Limb (tissue), 2 donors: ENCODE results near the gene JADE1.

ENCODE experiments used
- DNase-seq, 2 donors: peaks; one replicate each; pipeline ENCODE4 v3.0.0-alpha.2; 2016; ENCODE audit errors: extremely low spot score in 2 of 2

JADE1 gene

DNA sequence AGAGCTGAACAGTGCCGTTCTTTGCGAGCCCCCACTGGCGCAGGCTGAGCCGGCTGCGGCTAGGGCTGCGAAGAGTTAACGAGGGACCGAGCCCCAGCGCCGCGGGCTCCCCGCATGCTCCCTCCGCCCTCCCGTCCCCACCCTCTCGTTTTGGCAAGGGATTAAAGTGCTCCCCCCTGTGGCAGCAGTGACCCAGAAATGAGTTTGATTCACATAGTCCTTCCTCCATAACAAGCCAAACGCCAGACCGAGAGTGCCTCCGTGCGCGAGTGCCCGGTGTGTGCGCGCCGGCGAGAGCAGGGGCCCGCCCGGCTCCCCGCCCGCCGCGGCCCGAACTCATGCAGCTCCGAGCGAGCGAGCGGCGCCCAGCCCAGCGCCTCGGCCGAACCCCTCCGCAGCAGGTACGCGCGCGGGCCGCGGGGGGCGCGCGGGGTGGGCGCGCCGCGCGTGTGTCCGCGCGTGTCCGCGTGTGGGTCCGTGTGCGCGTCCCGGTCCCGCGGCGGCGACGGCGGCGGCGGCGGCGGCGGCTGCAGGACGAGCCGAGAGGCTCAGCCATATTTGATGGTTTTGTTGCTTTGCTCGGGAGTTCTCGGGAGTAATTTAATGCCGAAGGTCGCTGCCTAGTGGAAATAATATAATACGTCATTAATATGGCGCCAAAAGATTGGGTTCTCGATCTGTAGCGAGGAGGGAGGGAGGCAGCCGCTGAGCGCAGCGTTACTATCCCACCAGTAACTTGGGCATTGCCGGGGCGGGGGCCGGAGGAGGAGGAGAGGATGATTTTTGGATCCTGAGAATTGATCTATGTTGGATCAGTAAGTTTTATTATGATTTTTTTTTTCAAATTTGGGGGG, at the start of gene JADE1:
JADE1 (plus strand) TSS at position 224 of the 854 bp plus-strand sequence. CDS start 22,059 bp downstream, outside the sequence.
- DNase-seq = peak; percentile 90 to 95

DNA sequence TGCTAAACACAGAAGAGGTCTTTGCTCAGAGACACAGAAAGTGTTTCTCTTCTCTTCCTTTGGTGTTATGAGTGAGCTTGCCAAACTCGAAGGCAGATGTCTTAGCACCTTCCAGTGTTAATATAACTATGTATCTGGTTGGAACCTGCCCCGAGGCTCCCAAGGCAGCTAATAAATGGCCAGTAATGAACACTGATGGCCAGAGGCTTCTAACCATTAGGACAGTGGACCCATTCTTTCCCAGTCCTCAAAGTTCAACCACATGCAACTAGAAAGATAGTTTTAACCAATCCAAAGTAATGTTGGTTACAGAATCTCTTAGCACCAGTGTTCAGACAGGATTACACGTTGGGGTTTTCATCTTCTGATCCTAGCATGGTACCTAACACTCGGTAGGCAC, 42.7 kb upstream of the JADE1 start:
- DNase-seq = no peak

DNA sequence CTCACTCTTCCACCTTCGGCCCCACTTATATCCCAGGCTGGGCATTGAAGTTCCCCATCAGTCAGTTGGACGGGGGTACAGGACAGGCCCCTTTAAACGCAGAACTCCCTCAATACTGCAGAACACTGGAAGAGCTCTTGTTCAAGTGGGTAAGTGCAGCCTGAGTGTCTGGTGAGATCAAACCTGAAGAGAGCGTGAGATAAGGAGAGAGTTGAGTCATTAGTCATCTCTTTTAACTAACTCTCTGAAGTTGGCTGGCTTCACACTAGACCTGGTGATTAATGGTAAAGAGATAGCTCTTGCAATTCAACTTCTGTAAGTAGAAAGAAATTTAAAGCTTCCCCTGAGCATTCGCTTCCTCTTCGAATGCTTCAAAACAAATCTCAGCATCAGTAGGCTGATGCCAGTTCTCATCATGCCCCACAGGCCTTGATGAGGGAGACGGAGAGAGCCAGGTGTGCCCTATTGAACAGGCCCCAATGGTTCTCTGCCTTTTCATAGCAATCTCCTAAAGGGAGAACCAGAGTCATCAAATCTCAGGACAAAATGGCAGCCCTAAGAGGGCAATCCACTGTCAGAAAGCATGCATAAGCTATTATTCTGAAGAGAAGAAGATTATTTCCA, 41.0 kb upstream of the JADE1 start:
- no peak for DNase-seq

DNA sequence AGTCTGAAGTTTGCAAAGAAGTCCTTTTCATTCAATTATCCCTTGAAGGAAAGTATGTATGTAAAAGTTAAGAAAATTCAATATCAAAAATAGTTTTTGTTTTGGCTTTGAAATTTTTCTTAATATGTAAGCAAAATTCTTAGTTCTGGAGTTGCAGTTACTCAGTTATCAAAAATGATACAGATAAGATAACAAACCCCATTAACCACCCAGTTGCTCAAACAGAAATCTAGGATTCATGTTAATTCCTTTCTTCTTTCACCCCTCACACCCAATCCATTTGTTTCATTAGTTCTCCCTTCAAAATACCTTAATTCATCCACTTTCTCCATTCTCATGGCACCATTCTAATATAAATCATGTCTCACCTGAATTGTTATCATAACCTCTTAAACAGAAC, 40.5 kb upstream of the JADE1 start:
- no peak for DNase-seq

DNA sequence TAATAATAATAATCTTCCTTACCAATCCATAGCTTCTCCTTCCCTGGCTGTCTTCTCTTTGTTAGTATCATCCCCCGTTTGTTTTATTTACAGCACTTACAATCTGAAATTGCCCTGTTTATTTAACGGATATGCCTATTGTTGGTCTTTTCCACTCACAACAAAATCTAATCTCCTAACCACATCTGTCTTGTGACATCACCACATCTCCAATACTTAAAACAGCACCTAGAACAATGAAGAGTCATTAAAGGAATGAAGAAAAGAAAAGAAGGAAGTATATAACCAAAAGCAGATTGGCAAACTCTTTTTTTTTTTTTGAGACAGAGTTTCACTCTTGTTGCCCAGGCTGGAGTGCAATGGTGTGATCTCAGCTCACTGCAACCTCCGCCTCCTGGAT, 38.7 kb upstream of the JADE1 start:
- no peak for DNase-seq

DNA sequence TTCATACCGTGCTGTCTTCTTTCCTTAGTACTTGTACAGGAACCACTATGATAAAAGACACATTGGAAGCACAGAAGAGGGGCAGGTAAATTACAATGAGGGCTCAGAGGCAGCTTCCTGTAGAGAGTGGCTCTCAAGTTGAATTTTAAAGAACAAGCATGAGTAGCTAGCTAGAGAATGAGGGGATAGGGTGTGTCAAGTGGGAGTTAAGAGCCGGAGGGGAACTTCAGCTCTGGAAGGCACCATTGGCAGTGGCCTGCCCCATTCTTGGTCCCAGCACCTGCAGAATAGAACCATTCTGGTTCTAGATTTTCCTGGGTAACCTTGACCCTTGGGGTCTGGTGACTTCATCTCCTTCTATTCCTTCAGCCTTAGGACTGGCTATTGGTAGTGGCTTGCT, 34.0 kb upstream of the JADE1 start:
- no peak for DNase-seq

DNA sequence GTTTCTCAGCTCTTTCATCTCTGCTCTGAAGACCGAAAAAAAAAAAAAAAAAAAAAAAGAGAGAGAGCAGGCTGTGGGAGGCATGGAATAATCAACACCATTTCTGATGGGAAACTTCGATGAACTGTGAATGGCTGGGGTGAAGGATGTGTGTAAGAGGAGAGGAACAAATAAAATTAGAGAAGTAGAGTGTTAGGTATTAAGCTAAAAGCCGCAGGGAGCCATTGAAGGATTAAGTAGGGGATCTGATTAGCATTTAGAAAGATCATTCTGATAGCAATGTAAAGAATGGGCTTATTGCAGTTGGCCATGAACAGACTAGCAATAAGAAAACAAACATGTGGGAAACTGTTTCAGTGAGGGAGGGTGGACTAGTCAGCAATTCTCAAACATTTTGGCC, 33.6 kb upstream of the JADE1 start:
- DNase-seq = no peak

DNA sequence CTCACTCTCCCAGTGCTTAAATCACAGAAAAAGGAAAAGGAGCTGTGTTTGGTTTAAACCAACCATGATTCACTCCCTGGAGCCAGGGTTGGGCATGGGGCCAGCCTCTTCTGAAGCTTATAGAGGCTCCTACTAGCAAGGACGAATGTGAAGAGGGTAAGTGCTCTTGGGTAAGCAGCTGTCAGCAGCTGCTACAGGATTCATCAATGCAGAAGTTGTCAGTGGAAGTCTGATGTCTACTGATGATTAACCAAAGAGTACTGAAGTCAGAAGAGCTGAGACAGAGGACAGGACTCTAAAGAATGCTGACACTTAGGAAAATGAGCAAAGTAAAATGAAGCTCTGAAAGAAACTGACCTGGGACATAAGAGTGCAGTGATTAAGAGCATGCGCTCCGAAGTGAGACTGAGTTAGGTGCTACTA, 32.7 kb upstream of the JADE1 start:
- DNase-seq = peak in 1 of 2 donors; percentile 47

DNA sequence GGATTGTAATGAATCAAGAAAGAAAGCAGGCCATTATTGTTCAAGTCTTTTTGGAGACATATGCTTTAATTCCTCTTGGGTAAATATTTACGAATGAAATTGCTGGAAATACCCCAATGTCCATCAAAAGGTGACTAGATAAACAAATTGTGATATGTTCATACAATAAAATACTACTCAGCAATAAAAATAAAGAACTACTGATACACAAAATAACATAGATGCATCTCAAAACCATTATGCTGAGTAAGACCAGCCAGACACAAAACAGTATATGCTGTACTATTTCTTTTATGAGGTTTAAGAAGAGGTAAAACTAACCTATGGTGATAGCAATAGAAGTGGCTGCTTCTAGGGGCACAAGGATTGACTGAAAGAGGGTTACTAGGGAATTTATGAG, 28.8 kb upstream of the JADE1 start:
- DNase-seq = no peak

DNA sequence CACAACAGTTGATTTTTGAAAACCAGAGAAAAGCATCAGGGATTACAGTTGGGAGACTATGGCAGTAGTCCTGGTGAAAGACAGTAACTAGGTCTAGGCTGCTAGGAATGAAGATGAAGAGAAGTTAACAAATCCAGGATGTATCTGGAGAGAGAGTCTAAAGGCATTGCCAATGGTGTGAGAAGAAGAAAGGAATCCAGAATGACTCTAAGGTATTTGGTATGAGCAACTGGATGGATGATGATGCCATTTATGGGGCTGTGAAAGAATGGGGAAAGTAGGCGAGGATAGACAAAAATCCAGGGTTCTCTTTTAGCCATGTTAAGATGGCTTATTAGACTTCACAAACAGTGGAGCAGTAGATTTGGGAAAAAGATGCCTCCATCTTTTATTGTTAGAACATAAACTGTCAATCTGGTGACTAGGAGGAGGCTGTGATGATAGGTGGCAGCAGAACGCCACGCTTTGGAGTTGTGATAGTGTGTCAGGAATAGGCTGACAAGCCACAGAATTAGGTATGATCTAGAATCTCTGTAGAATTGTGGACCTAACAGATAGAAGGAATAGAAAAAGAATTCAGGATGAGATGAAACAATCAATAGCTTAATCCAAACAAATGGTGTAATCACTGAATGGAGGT, 27.3 kb upstream of the JADE1 start:
- DNase-seq = no peak

DNA sequence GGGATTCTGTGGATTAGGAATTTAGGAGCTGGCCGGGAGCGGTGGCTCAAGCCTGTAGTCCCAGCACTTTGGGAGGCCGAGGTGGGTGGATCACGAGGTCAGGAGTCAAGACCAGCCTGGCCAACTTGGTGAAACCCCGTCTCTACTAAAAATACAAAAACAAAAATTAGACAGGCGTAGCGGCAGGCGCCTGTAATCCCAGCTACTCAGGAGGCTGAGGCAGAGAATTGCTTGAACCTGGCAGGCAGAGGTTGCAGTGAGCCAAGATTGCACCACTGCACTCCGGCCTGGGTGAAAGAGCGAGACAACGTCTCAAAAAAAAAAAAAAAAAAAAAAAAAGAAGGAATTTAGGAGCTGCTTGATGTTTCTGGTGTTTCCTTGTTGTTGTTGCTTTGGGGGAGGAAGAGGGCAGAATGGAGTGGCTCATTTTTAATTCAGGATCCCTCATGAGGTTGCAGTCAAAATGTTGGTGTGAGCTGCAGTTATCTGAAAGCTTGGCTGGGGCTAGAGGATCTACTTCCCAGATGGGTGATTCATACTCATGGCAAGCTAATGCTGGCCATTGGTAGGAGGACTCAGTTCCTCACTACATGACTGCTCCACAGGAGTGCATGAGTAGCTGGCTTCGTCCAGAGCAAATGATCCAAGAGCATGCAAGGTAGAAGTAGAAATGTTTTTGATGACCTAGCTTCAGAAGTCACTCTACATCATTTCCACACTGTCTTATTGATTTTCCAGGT, 26.5 kb upstream of the JADE1 start:
- no peak for DNase-seq

DNA sequence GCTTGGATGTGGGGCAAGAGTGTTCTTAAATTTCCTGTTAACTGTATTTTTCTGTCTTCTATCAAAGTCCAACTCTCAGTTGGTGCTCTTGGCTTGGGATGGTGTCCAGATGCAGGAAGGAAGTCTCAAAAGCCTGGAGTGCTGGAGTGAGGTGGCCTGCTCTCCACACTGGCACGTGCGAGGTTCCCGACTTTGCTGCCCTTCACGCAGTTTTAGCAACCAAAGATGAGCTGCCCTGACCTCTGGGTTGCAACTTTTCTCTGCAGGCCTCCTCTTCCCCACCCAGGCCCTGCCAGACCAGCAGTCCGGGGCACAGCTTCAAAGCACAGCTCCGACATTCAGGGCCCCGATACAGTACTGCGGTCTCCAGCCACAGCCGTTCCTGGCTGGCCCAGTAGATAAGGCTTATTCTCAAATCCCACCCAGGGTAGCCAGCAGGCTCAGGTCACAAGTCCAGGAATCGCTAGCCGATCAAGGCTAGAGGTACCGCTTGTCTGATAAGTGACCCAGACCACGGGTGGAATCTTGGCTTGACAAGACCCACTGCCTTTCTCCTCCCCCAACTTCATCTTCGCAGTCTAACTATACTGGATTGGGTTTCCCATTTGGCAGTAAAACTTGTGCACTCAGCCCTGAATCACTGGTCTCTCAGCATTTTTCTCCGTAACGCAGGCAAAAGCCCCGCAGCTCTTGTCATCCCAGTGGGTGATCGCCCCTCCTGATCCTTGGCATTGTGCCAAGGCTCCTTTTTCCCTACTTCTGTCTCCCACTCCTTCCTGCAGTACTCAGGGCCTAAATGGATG, 21.8 kb upstream of the JADE1 start:
- peak in 1 of 2 donors; percentile 49 for DNase-seq

DNA sequence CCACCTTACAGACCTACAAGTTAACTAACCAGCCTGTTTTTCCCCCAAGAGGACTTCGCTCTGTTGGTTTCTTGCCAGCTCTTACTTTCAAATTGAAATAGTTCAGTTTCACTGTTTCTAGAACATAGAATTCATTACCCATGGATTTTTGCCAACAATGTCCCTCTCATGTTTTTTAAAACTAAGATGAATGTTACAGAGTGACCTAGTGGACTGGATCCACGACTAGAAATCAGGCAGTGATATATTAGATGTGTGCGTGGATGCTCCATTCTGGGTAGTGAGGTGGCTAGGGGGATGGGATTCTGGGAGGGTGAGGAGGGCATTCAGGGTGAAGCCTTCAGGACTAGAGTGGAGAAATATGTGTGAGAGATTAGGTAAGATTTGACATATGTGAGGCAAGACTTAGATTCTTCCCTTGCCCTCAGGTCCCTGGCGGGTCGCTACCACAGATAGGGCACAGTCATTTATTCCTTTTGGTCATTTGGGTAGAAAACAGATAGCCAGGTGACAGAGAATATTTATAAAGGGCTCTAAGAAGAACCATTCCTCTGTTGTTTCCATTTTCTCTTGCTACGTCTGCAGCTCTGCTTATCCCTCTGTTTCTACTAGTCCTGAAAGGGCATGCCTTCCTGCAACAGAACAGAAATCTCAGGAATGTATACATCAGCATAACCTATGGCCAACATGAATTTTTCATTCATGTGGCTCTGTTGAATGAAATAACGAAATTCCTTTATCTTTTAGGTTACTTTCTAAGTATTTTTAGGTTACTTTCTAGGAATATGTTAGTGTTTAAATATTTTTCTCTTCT, 15.4 kb upstream of the JADE1 start:
- no peak for DNase-seq

DNA sequence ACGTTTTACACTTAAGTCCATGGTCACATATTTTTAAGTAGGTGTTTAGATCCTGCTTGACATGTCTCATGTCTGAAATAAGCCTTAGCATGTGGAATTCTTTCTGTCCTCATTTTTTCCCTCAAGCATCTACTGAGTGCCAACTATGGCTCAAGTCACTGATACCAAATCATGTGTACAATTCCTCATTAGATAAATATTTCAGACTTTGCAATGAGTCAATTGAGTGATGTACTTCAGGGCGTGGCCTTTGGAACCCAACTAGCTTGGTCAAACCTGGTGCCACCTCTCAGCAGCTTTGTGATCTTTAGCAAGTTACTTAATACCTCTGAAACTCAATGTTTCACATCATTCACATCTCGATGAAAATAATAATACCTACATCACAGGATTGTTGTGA, 12.6 kb upstream of the JADE1 start:
- no peak for DNase-seq

DNA sequence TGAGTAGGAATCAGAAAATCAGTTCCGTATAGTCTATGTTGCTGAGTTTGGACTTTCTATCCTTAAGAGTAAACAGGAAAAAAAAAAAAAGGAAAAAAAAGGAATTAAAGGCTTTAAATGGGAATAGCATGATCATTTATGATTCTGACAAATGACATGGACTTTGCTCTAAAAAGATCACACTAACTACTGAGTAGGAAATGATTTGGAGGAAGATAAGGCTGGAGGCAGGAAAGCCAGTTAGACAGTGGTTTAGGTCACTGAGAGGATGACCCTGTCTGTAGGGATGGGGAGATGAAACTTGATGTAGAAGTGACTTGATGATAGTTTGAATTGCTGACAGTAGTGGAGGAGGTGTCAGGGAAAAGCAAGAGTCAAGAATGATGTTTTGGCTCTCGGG, 9.2 kb upstream of the JADE1 start:
- no peak for DNase-seq

DNA sequence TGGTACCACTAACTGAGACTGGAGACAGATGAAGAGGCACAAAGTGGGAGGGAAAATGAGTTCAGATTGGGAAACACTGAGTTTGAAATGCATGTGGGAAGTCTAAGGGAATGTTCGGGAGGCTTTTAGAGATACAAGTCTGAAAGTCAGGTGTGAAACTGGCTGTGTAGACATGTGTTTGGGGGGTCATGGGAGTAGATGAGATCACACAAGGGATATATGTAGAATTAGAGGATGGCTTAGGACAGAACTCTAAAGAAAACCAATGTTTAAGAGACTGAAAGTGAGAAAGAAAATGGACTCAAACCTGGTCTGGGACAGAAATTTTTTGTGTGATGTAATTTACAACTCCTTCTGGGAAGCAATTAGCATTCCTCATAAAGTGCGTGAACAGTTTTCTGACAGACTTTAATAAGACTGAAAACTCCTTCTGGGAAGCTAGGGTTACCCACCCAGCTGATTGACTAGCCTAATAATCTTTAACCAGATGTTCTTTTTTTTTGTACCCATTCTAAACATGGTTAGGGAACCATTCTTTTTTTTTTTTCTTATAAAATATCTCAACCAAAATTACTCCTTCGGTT, 8.7 kb upstream of the JADE1 start:
- no peak for DNase-seq

DNA sequence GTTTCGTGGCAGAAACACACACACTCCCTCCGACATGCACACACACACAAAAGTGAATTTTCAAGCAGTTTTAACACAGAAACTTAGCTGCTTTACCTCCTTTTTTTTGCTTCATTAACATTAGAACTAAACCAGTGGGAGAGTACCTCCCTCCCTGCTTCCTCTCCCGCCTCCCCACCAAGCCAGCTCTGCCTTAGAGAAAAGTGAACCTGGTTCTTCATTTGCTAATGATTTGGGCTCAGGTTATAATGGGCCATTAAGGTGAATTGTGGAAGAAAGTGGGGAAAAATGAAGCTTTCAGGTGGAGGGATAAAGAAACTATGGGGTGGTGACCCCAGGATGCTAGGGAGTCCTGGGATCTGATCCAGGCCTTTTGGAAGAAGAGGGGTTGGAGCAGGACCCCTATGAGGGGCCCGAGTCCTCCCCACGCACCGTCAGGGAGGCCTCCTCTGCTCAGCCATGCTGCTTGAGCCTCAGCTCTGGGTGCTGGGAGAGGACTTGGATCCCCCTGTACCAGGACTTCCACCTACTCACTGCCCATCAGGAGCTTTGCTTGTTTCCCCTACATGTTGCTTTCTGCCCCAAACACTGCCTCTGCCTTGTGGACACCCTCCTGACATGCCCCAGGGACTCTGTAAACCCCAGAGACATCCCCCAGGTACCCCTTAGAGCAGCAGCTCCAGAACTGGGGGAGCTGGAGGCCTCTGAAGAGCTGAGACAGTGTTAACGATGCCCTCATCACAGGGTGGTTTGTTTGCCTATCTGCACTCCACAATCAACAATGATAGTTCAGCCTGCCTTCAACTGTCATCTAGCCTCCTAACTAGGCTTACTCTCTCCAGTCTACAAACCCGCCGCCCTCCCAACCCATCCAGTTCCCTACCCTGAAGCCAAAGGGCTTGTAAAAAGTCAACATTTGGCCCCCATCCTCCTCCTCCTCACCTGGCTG, 6.5 kb upstream of the JADE1 start:
- DNase-seq = no peak

DNA sequence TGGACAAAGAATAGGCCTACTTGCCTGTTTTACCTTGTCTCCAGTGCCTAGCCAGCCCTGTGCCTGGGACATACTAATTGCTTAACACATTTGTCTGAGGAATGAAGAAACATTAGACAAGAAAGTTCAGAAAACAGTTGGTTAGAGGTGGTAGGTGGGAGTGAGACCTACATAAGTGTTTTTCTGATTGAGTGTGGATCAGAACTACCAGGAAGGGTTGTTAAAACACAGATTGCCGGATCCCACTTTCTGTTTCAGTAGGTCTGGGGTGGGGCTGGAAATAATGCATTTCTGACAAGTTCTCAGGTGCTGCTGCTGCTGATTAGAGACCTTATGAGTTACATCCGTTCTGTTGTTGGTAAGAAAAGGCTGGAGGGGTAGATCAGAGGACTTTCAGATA, 5.7 kb upstream of the JADE1 start:
- no peak for DNase-seq
